ENCODE data around the gene ABCA13.
"Not testable (repeated sequence)": the region's sequence is repeated elsewhere in the genome, so short reads cannot be mapped to it uniquely, and the experiment has no call there.

ABCA13 gene

GRCh38 chr7:48182718-48183369, 11.6 kb downstream of the ABCA13 start:
- no peak for DNase-seq (ENCODE audit: low spot score)
- Mint-ChIP-seq H3K4me3 (no peak overlapping the region), H3K27ac (peak overlapping the region; percentile 26), H3K9me3 (no peaks in the 10 kb centered on the region), H3K36me3 (ENCODE audit: low read depth) (no peaks in the 10 kb centered on the region), H3K4me1 (ENCODE audit: low read depth) (peaks cover 14% of the 10 kb centered on the region), H3K27me3 (ENCODE audit: low read depth) (peaks cover 11% of the 10 kb centered on the region)

- DNase-seq (ENCODE audit: low spot score): no peak
- Mint-ChIP-seq H3K4me1 (ENCODE audit: low read depth) (peaks cover 14% of the 10 kb centered on the region), H3K36me3 (ENCODE audit: low read depth) (no peaks in the 10 kb centered on the region), H3K4me3 (no peak overlapping the region), H3K27me3 (ENCODE audit: low read depth) (peaks cover 11% of the 10 kb centered on the region), H3K27ac (no peak overlapping the region), H3K9me3 (no peaks in the 10 kb centered on the region)
Measured at GRCh38 chr7:48183370-48183743, 12.1 kb downstream of the ABCA13 start.

- Mint-ChIP-seq H3K36me3 (ENCODE audit: low read depth) (no peaks in the 10 kb centered on the region), H3K4me1 (ENCODE audit: low read depth) (peaks cover 14% of the 10 kb centered on the region), H3K4me3 (no peak overlapping the region), H3K9me3 (no peaks in the 10 kb centered on the region), H3K27me3 (ENCODE audit: low read depth) (peaks cover 18% of the 10 kb centered on the region), H3K27ac (no peak overlapping the region)
- DNase-seq (ENCODE audit: low spot score): no peak
Measured at GRCh38 chr7:48183965-48184364, 12.7 kb downstream of the ABCA13 start.

- DNase-seq (ENCODE audit: low spot score): no peak
- Mint-ChIP-seq H3K36me3 (ENCODE audit: low read depth) (no peaks in the 10 kb centered on the region), H3K4me3 (no peak overlapping the region), H3K27me3 (ENCODE audit: low read depth) (peaks cover 19% of the 10 kb centered on the region), H3K9me3 (no peaks in the 10 kb centered on the region), H3K27ac (no peak overlapping the region), H3K4me1 (ENCODE audit: low read depth) (no peaks in the 10 kb centered on the region)
Measured at GRCh38 chr7:48188776-48189520, 17.7 kb downstream of the ABCA13 start.

GRCh38 chr7:48192996-48193395, 21.7 kb downstream of the ABCA13 start:
- H3K27me3 Mint-ChIP-seq (ENCODE audit: low read depth): peaks cover 7% of the 10 kb centered on the region
- no peak overlapping the region for H3K4me3 Mint-ChIP-seq
- no peak for DNase-seq (ENCODE audit: low spot score)
- no peaks in the 10 kb centered on the region for H3K36me3 Mint-ChIP-seq (ENCODE audit: low read depth)
- H3K9me3 Mint-ChIP-seq: no peaks in the 10 kb centered on the region
- no peak overlapping the region for H3K27ac Mint-ChIP-seq
- no peaks in the 10 kb centered on the region for H3K4me1 Mint-ChIP-seq (ENCODE audit: low read depth)

GRCh38 chr7:48193421-48193820, 22.2 kb downstream of the ABCA13 start:
- H3K9me3 Mint-ChIP-seq: no peaks in the 10 kb centered on the region
- peaks cover 7% of the 10 kb centered on the region for H3K27me3 Mint-ChIP-seq (ENCODE audit: low read depth)
- H3K4me3 Mint-ChIP-seq: no peak overlapping the region
- no peaks in the 10 kb centered on the region for H3K4me1 Mint-ChIP-seq (ENCODE audit: low read depth)
- H3K36me3 Mint-ChIP-seq (ENCODE audit: low read depth): no peaks in the 10 kb centered on the region
- no peak overlapping the region for H3K27ac Mint-ChIP-seq
- DNase-seq (ENCODE audit: low spot score): no peak

- H3K27ac Mint-ChIP-seq; H3K9me3 Mint-ChIP-seq; DNase-seq (ENCODE audit: low spot score); H3K4me3 Mint-ChIP-seq; H3K4me1 Mint-ChIP-seq (ENCODE audit: low read depth); H3K27me3 Mint-ChIP-seq (ENCODE audit: low read depth); H3K36me3 Mint-ChIP-seq (ENCODE audit: low read depth): not testable (repeated sequence)
Measured at GRCh38 chr7:48200946-48201589, 29.8 kb downstream of the ABCA13 start.

- H3K36me3 Mint-ChIP-seq (ENCODE audit: low read depth); H3K27me3 Mint-ChIP-seq (ENCODE audit: low read depth); DNase-seq (ENCODE audit: low spot score); H3K4me3 Mint-ChIP-seq; H3K9me3 Mint-ChIP-seq; H3K4me1 Mint-ChIP-seq (ENCODE audit: low read depth); H3K27ac Mint-ChIP-seq: not testable (repeated sequence)
Measured at GRCh38 chr7:48202916-48203315, 31.7 kb downstream of the ABCA13 start.

GRCh38 chr7:48207155-48207675, 36.0 kb downstream of the ABCA13 start:
- H3K9me3 Mint-ChIP-seq: no peaks in the 10 kb centered on the region
- no peaks in the 10 kb centered on the region for H3K36me3 Mint-ChIP-seq (ENCODE audit: low read depth)
- H3K27me3 Mint-ChIP-seq (ENCODE audit: low read depth): peaks cover 6% of the 10 kb centered on the region
- H3K27ac Mint-ChIP-seq: no peak overlapping the region
- DNase-seq (ENCODE audit: low spot score): no peak
- no peak overlapping the region for H3K4me3 Mint-ChIP-seq
- H3K4me1 Mint-ChIP-seq (ENCODE audit: low read depth): no peaks in the 10 kb centered on the region

- no peak for DNase-seq (ENCODE audit: low spot score)
- no peak overlapping the region for H3K4me3 Mint-ChIP-seq
- H3K27me3 Mint-ChIP-seq (ENCODE audit: low read depth): peaks cover 10% of the 10 kb centered on the region
- no peaks in the 10 kb centered on the region for H3K9me3 Mint-ChIP-seq
- H3K36me3 Mint-ChIP-seq (ENCODE audit: low read depth): no peaks in the 10 kb centered on the region
- no peak overlapping the region for H3K27ac Mint-ChIP-seq
- no peaks in the 10 kb centered on the region for H3K4me1 Mint-ChIP-seq (ENCODE audit: low read depth)
Measured at GRCh38 chr7:48209004-48209600, 37.8 kb downstream of the ABCA13 start.

- H3K36me3 Mint-ChIP-seq (ENCODE audit: low read depth): no peaks in the 10 kb centered on the region
- H3K27me3 Mint-ChIP-seq (ENCODE audit: low read depth): peaks cover 17% of the 10 kb centered on the region
- H3K4me3 Mint-ChIP-seq: no peak overlapping the region
- H3K4me1 Mint-ChIP-seq (ENCODE audit: low read depth): no peaks in the 10 kb centered on the region
- DNase-seq (ENCODE audit: low spot score): no peak
- H3K27ac Mint-ChIP-seq: no peak overlapping the region
- H3K9me3 Mint-ChIP-seq: no peaks in the 10 kb centered on the region
Measured at GRCh38 chr7:48213226-48213625, 42.0 kb downstream of the ABCA13 start.

- DNase-seq (ENCODE audit: low spot score): no peak
- no peaks in the 10 kb centered on the region for H3K36me3 Mint-ChIP-seq (ENCODE audit: low read depth)
- H3K4me1 Mint-ChIP-seq (ENCODE audit: low read depth): no peaks in the 10 kb centered on the region
- H3K27ac Mint-ChIP-seq: no peak overlapping the region
- H3K4me3 Mint-ChIP-seq: no peak overlapping the region
- no peaks in the 10 kb centered on the region for H3K9me3 Mint-ChIP-seq
- peaks cover 10% of the 10 kb centered on the region for H3K27me3 Mint-ChIP-seq (ENCODE audit: low read depth)
Measured at GRCh38 chr7:48217266-48217665, 46.0 kb downstream of the ABCA13 start.

- Mint-ChIP-seq H3K9me3 (no peaks in the 10 kb centered on the region), H3K4me1 (ENCODE audit: low read depth) (no peaks in the 10 kb centered on the region), H3K27me3 (ENCODE audit: low read depth) (peaks cover 7% of the 10 kb centered on the region), H3K36me3 (ENCODE audit: low read depth) (no peaks in the 10 kb centered on the region), H3K27ac (no peak overlapping the region), H3K4me3 (no peak overlapping the region)
- no peak for DNase-seq (ENCODE audit: low spot score)
Measured at GRCh38 chr7:48217753-48218152, 46.5 kb downstream of the ABCA13 start.

GRCh38 chr7:48224042-48224441, 52.8 kb downstream of the ABCA13 start:
- H3K27ac Mint-ChIP-seq: no peak overlapping the region
- no peaks in the 10 kb centered on the region for H3K36me3 Mint-ChIP-seq (ENCODE audit: low read depth)
- no peaks in the 10 kb centered on the region for H3K4me1 Mint-ChIP-seq (ENCODE audit: low read depth)
- no peak overlapping the region for H3K4me3 Mint-ChIP-seq
- no peak for DNase-seq (ENCODE audit: low spot score)
- H3K9me3 Mint-ChIP-seq: no peaks in the 10 kb centered on the region
- peaks cover 6% of the 10 kb centered on the region for H3K27me3 Mint-ChIP-seq (ENCODE audit: low read depth)
